ENCODE results near the gene GCLC.

The GCLC gene

GRCh38 chr6:53523511-53524454 lies 21.1 kb downstream of the GCLC start:
- DNase-seq = no peak

DNA sequence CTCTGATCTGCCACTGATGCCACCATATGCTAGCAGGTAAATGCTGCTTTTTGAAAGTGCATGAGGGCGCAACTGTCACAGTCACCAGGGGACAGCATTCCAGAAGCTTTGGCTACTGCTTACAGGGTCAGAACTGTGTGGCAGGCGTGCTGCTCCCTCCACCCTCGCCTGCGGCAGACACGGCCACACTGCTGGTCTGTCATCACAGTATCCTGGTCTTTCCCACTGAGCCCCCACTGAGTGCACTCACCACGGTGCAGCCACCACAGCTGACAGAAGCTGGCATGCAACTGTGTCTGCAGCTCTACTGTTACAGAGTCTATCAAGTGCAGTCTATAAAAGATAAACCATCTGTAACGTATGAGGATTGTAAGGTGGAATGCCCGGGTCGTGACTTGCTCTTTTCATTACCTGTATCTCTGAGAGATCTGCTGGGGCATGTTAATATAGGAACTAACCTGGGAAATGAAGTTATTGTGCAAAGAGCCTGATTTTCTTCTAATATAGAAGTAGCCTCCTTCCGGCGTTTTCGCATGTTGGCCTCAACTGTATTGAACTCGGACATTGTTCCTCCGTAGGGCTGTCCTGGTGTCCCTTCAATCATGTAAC lies 24.5 kb downstream of the GCLC start:
- no peak for DNase-seq

GRCh38 chr6:53518862-53519261 lies 26.0 kb downstream of the GCLC start:
- no peak for DNase-seq

GRCh38 chr6:53517021-53517420 lies 27.9 kb downstream of the GCLC start:
- DNase-seq = no peak

- DNase-seq = no peak
These were observed 30.2 kb downstream of the GCLC start for GRCh38 chr6:53514677-53515076.

DNA sequence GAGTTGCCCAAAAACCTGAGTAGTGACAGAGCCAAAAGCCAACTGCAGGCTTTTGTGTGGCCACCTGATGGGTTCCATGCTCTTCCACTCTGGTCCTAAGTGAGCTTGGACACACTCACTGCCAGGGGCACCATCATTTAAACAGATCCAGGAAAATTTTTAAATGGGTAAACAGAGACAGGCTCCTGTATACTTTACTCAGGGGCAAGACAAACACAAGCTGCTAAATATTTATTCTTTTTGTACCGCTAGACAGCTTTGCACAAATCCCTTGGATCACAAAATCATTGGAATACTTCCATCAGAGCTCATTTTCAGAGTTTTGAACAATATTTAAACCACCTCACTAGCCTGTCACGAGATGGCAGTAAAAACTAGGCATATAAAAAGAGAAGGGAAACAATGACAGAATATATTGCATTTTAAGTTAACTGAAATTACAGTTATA lies 31.4 kb downstream of the GCLC start:
- DNase-seq = no peak

DNA sequence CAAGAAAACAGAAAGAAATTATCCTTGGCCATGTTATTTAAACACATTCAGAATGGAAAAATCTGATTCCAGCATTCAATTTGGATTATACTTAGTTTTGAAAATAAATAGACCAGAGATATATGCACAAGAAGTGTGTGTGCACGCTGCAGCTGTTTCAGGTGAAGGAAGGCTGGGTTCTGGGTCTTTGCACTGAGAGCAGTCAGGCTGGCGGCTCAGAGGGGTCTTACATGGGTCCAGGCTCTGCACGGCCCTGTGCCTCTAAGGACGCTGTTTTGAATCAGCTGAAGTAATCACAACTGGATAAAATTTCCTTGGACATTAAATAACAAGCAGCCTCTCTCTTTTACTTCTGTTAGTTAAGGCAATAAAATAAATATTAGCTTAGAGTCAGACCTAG lies 31.8 kb downstream of the GCLC start:
- no peak for DNase-seq

- DNase-seq = no peak
These were observed 32.3 kb downstream of the GCLC start for GRCh38 chr6:53512626-53513025.

DNA sequence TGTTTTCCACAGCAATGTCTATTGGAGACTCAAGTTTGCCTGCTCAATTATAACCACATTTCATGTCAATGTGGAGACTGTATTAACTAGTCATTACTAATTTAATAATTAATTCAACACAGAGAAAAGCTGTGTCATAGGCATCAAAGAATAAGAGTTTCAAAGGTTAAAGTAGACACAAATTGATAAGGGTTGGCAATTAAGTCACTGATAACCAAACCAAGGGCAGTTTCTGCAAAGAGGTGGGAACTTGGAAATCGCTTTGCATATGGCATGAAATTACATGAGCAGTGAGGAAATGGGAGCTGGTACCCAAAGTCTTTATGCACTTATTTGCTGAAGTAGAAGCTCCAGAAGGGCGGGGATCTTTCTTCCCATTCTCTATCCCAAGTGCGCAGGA lies 34.2 kb downstream of the GCLC start:
- DNase-seq = no peak

DNA sequence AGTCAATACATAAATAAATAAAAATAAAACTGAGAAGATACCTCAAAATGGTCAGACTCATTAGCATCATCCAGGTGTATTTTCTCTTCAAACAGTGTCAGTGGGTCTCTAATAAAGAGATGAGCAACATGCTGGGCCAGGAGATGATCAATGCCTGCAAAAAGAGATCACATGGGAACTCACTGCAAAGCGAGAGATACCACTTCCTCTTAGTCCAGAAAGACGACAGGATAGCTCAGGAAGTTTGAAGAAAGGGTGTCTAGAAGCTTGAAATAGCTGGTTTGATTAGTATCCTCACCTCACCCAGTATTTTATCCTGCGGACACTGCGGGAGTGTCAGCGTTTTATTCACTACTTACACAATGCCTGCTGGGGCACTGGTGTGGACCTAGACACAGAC lies 38.0 kb downstream of the GCLC start:
- DNase-seq = no peak

- DNase-seq = no peak
These were observed 40.4 kb downstream of the GCLC start for GRCh38 chr6:53504512-53504911.

GRCh38 chr6:53503060-53503459 lies 41.8 kb downstream of the GCLC start:
- no peak for DNase-seq

DNA sequence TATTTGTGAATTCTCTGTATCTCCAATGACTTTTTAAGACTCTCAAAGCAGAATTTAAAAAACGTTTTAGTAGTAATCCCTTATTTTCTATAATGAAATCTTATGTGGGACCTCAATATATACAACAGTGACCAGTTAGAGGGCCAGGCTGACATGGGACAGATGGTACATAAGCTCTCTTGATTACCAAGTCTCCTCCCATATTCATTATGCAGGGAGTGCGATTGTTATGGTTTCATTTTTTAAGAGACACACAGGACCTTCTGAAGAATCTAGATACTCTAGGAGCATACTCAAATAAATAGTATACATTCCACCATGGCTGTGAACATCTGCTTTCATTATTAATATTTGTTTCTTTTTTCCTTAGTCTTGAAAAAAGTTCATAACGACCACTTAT lies 43.5 kb downstream of the GCLC start:
- DNase-seq = no peak

- DNase-seq = no peak
These were observed 44.8 kb downstream of the GCLC start for GRCh38 chr6:53500095-53500494.

DNA sequence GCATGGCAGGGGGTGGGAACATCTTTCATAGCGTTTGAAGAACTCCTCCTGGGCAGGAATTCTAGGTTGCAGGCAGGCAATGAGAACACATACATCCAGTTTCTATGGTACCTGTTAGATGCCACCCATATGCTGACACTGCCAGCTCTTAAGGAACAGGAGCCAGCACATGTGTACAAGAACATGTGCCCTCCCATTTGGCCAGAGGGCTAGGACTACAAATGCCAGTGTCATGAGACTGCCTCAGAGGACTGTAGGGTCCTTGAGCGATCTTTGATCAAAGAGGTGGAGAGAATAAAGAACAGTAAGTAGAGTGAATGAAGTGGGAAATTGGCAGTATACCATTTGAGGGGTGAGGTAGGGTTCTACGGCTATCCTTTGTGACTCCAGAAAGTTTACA lies 45.8 kb downstream of the GCLC start:
- DNase-seq = no peak

DNA sequence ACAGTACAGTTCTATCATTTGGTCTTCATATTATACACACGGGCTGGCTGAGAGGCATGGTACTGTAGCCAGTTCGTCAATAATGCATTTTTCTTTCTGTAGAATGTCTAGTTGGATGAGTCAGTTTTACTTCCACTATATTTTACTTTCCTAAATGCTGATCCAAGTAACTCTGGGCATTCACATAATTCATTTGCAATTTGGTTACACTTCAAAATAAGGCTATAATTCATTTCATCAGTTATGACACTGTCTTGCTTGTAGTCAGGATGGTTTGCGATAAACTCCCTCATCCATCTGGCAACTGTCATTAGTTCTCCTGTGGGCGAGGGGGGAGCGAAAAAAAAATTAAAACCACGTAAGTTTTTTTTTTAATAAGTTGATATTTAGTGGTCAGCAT lies 46.3 kb downstream of the GCLC start:
- DNase-seq = no peak

GRCh38 chr6:53497905-53498304 lies 47.0 kb downstream of the GCLC start:
- DNase-seq = no peak

GRCh38 chr6:53496797-53497375 lies 48.0 kb downstream of the GCLC start:
- no peak for DNase-seq

GRCh38 chr6:53495506-53496499 lies 49.1 kb downstream of the GCLC start:
- no peak for DNase-seq

DNA sequence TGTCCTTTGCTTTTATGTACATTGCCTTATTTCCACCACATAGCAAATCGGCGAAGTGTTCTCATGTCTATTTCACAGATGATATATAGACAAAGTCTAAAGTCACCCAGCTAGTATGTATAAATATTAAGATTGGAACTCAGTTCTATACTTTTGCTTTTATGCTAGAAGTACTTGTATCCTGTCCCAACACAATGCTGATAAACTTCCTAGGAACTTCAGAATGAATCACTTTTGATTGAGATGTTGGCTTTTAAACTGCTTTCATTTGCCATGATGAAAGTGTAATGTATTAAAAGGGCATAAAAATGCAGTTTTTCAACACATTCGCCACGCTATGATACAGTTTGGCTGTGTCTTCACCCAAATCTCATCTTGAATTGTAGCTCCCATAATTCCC lies 50.8 kb downstream of the GCLC start:
- DNase-seq = no peak

GRCh38 chr6:53493635-53494025 lies 51.3 kb downstream of the GCLC start:
- DNase-seq = no peak

DNA sequence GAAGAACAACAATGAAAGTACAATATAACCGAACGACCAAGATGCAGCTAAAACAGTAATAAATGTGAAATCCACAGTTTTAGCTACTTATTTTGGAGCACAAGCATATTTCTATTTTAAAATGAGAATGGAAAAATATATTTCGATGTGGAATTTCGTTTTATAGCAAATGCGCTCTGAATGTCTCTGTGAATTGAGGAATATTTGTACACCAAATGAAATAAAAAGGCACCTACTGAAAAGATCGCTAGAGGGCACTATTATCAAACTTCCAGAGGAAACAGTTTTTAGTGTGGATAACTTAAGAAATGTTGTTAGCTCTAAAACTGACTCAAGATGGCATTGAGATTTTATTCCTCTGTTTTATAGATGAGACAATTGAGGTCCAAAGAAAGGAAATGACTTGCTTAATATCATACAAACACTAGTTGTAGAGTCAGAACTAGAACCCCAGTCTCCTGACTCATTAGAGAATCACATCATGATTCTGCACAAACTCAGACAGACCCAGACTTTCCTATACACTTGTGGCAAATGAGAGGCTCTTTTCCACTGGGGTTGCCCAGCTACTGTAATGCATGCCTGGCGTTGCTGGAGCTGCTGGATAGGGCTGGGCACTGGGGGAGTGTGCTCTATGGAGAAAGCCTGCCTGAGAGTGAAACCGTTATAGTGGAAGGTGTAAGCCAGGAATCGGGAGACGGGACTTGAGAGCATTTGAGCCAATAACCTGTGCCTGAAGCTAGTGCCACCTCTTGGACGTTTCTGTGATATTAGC lies 51.9 kb downstream of the GCLC start:
- no peak for DNase-seq

All from CD4-positive, alpha-beta T cell treated with Interleukin-6 for 4 hours (primary cell).